Mesenchymal stem cell (in vitro differentiated cells and primary cell): ENCODE measurements around the gene TRIM50.

ENCODE experiments used
- DNase-seq: peaks from one replicate; pipeline ENCODE4 v3.0.0-alpha.2; 2013
- H2AFZ ChIP-seq: one replicate; pipeline ENCODE4 v1.6.1; 2013; ENCODE audit warnings: low read depth, mild to moderate bottlenecking, control low read depth, inconsistent platforms, low read length, moderate library complexity
- H2AK5ac ChIP-seq: 2 replicates; pipeline ENCODE4 v1.6.1; 2013; ENCODE audit warnings: low read length, moderate library complexity, mild to moderate bottlenecking, inconsistent platforms; ENCODE audit not compliant: severe bottlenecking
- H2BK120ac ChIP-seq: one replicate; pipeline ENCODE4 v1.6.1; 2013; ENCODE audit warnings: low read depth, mild to moderate bottlenecking, inconsistent platforms, low read length, moderate library complexity
- H2BK12ac ChIP-seq, 2 experiments: one replicate each; pipeline ENCODE4 v1.6.1; 2013; ENCODE audit warnings: inconsistent platforms in 2 of 2, low read length in 2 of 2, mild to moderate bottlenecking in 2 of 2, moderate library complexity in 2 of 2, control low read depth in 1 of 2
- H2BK15ac ChIP-seq: one replicate; pipeline ENCODE4 v1.6.1; 2013; ENCODE audit warnings: mild to moderate bottlenecking, low read depth, inconsistent platforms; ENCODE audit not compliant: poor library complexity, severe bottlenecking
- H2BK5ac ChIP-seq: 2 replicates; pipeline ENCODE4 v1.6.1; 2013; ENCODE audit warnings: low read depth, mild to moderate bottlenecking, low read length, control low read depth, inconsistent platforms; ENCODE audit not compliant: poor library complexity, severe bottlenecking
- H3K14ac ChIP-seq, 2 experiments: one replicate each; pipeline ENCODE4 v1.6.1; 2013; ENCODE audit warnings: inconsistent platforms in 2 of 2, low read length in 2 of 2, control low read depth in 1 of 2, mild to moderate bottlenecking in 1 of 2, moderate library complexity in 1 of 2
- H3K18ac ChIP-seq, 2 experiments: one replicate each; pipeline ENCODE4 v1.6.1; 2013; ENCODE audit warnings: inconsistent platforms in 2 of 2, low read length in 2 of 2, control low read depth in 1 of 2, low read depth in 1 of 2, mild to moderate bottlenecking in 1 of 2
- H3K23ac ChIP-seq, 2 experiments: one replicate each; pipeline ENCODE4 v1.6.1; 2013; ENCODE audit warnings: inconsistent platforms in 2 of 2, low read length in 2 of 2, mild to moderate bottlenecking in 2 of 2, moderate library complexity in 2 of 2, control low read depth in 1 of 2
- H3K27ac ChIP-seq: 2 replicates; pipeline ENCODE4 v1.5.1; 2013; ENCODE audit warnings: mild to moderate bottlenecking, moderate library complexity, low read length, control low read depth, inconsistent platforms; ENCODE audit not compliant: poor library complexity, severe bottlenecking
- H3K27me3 ChIP-seq, 2 experiments: 2 replicates each; pipeline versions ENCODE4 v1.6.1 to v1.7.0; 2013; ENCODE audit warnings: low read length in 2 of 2, mild to moderate bottlenecking in 2 of 2, moderate library complexity in 2 of 2, control low read depth in 1 of 2, inconsistent platforms in 1 of 2; ENCODE audit not compliant: control insufficient read depth in 1 of 2, insufficient read depth in 1 of 2
- H3K36me3 ChIP-seq, 2 experiments: 2 replicates each; pipeline versions ENCODE4 v1.6.1 to v1.7.0; 2013; ENCODE audit warnings: low read length in 2 of 2, control low read depth in 1 of 2, inconsistent platforms in 1 of 2, low read depth in 1 of 2, mild to moderate bottlenecking in 1 of 2; ENCODE audit not compliant: insufficient read depth in 2 of 2, control insufficient read depth in 1 of 2
- H3K4ac ChIP-seq, 2 experiments: one replicate each; pipeline ENCODE4 v1.6.1; 2013; ENCODE audit warnings: inconsistent platforms in 2 of 2, low read length in 2 of 2, mild to moderate bottlenecking in 2 of 2, moderate library complexity in 2 of 2, control low read depth in 1 of 2, low read depth in 1 of 2
- H3K4me1 ChIP-seq: 2 replicates; pipeline ENCODE4 v1.6.1; 2013; ENCODE audit warnings: low read depth, low read length, control low read depth; ENCODE audit not compliant: control insufficient read depth, insufficient read depth
- H3K4me2 ChIP-seq: 2 replicates; pipeline ENCODE4 v1.6.1; 2013; ENCODE audit warnings: low read length, mild to moderate bottlenecking, inconsistent platforms; ENCODE audit not compliant: poor library complexity, severe bottlenecking
- H3K4me3 ChIP-seq, 2 experiments: 2 replicates each; pipeline versions ENCODE4 v1.5.1 to v1.7.0; 2013; ENCODE audit warnings: low read length in 2 of 2, mild to moderate bottlenecking in 2 of 2, control low read depth in 1 of 2, low read depth in 1 of 2; ENCODE audit not compliant: insufficient read depth in 1 of 2
- H3K79me1 ChIP-seq: replicated peaks from 2 replicates; pipeline ENCODE4 v1.6.1; 2013; ENCODE audit warnings: mild to moderate bottlenecking, control low read depth, low read length, inconsistent platforms; ENCODE audit not compliant: poor library complexity, severe bottlenecking
- H3K9ac ChIP-seq: 2 replicates; pipeline ENCODE4 v1.7.0; 2013; ENCODE audit warnings: mild to moderate bottlenecking, low read length, moderate library complexity
- H3K9me3 ChIP-seq: 2 replicates; pipeline ENCODE4 v1.7.0; 2013; ENCODE audit warnings: mild to moderate bottlenecking, low read length; ENCODE audit not compliant: control insufficient read depth
- H4K8ac ChIP-seq: one replicate; pipeline ENCODE4 v1.6.1; 2013; ENCODE audit warnings: inconsistent platforms, mild to moderate bottlenecking, low read length, moderate library complexity
- H4K91ac ChIP-seq: one replicate; pipeline ENCODE4 v1.6.1; 2013; ENCODE audit warnings: mild to moderate bottlenecking, low read length, inconsistent platforms
- WGBS: methylation state at CpG from one replicate; pipeline ENCODE4 v1.1.7; 2013; ENCODE audit warnings: mixed read lengths; 5-methylcytosine and 5-hydroxymethylcytosine counted together

The TRIM50 gene

DNA sequence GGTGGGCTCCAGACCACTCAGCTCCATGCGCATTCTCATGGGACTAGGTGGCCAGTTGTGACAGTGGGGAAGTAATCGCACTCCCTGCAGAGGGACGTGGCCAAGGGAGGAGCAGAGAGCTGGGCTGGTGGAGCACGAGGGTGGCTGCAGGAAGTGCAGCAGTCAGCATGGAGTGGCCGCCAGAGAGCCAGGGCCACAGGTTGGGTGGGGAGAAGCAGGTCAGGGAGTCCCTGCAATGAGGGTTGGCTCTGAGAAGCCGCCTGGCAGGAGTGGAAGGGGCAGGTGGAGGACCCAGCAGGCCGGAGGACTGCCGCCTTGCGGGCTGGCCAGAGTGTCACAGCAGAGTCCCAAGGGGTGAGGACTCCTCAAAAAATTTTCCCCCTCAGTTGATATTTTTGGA lies 26.3 kb upstream of the TRIM50 start:
- Histone ChIP-seq H3K36me3 (no peaks in the 10 kb centered on the region), H3K4me1 (peaks cover 12% of the 10 kb centered on the region), H2AK5ac (no peak overlapping the region), H4K8ac (peak overlapping the region; percentile 1), H3K27me3 (peaks cover 0 to 57% of the 10 kb centered on the region in 2 experiments), H3K18ac (no peak overlapping the region), H2BK5ac (no peak overlapping the region), H3K4me2 (no peak overlapping the region), H3K9me3 (peaks cover 8% of the 10 kb centered on the region), H3K4me3 (no peak overlapping the region), H3K14ac (peak overlapping the region in 1 of 2 experiments; percentile 11), H3K9ac (no peak overlapping the region), H3K23ac (peak overlapping the region in 1 of 2 experiments; percentile 9), H2BK12ac (no peak overlapping the region), H2AFZ (no peak overlapping the region), H2BK15ac (no peak overlapping the region), H3K79me1 (no peaks in the 10 kb centered on the region), H3K27ac (no peak overlapping the region), H4K91ac (peak overlapping the region; percentile 14), H3K4ac (no peak overlapping the region), H2BK120ac (no peak overlapping the region)
- no peak for DNase-seq
- 84% methylated on average over 9 of the region's 9 CpGs for WGBS

DNA sequence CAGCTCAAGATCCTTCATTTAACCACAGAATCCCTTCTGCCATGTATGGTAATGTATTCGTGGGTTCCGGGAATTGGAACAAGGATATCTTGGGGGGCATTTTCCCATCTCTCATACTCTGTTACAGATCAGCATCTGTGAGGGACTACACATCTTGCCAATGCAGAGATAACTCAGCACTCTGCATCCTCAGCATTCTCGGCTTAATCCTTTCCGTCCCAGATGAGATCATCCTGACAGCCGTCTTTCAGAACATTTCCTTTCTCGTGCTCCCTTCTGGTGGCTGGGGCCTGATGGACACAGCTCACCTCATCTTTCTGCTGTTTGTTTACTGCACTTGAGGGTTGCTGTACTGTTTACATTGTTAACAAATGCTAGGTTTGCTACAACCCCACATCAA lies 25.4 kb upstream of the TRIM50 start:
- no peak overlapping the region for H3K14ac ChIP-seq
- H3K79me1 ChIP-seq = no peaks in the 10 kb centered on the region
- no peak overlapping the region for H2BK5ac ChIP-seq
- no peak overlapping the region for H4K91ac ChIP-seq
- H3K27me3 ChIP-seq = peaks cover 0 to 56% of the 10 kb centered on the region in 2 experiments
- H3K4me2 ChIP-seq = no peak overlapping the region
- H2BK12ac ChIP-seq = no peak overlapping the region
- H3K27ac ChIP-seq = no peak overlapping the region
- no peaks in the 10 kb centered on the region for H3K36me3 ChIP-seq
- H3K4ac ChIP-seq = no peak overlapping the region
- H4K8ac ChIP-seq = no peak overlapping the region
- H3K9me3 ChIP-seq = peaks cover 8% of the 10 kb centered on the region
- no peak overlapping the region for H3K23ac ChIP-seq
- no peak overlapping the region for H3K18ac ChIP-seq
- no peak overlapping the region for H2BK15ac ChIP-seq
- peak; percentile 25 for DNase-seq
- no peak overlapping the region for H2BK120ac ChIP-seq
- H2AFZ ChIP-seq = no peak overlapping the region
- WGBS = 66% methylated on average over 6 of the region's 6 CpGs
- no peak overlapping the region for H2AK5ac ChIP-seq
- H3K4me3 ChIP-seq = no peak overlapping the region
- no peak overlapping the region for H3K9ac ChIP-seq
- H3K4me1 ChIP-seq = peaks cover 9% of the 10 kb centered on the region

DNA sequence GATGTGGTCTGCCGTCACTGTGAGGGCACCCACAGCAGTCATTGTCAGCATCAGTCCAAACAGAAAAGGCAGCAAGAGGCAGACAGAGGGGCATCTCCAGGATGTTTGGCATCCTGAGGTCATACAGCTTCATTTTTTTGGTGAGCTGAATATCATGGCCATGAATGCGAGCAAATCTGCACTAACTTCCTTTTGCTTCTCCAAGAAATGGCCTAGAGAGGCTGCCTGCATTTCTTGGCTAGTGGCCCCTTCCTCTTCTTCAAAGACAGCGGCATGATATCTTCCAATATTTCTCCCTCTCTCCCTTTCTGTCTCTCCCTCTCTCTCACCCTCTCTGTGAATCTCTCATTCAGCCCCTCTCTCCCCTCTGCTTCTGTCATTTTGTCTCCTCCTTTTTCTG lies 24.9 kb upstream of the TRIM50 start:
- H4K8ac ChIP-seq = no peak overlapping the region
- no peak overlapping the region for H2BK120ac ChIP-seq
- no peak overlapping the region for H2BK15ac ChIP-seq
- no peak overlapping the region for H3K23ac ChIP-seq
- no peak overlapping the region for H2AK5ac ChIP-seq
- no peak for DNase-seq
- no peak overlapping the region for H2BK12ac ChIP-seq
- peaks cover 8% of the 10 kb centered on the region for H3K9me3 ChIP-seq
- WGBS = 97% methylated on average over 3 of the region's 3 CpGs
- no peaks in the 10 kb centered on the region for H3K36me3 ChIP-seq
- no peak overlapping the region for H3K27ac ChIP-seq
- H3K9ac ChIP-seq = no peak overlapping the region
- no peak overlapping the region for H3K14ac ChIP-seq
- no peaks in the 10 kb centered on the region for H3K79me1 ChIP-seq
- no peak overlapping the region for H3K4me2 ChIP-seq
- no peak overlapping the region for H2AFZ ChIP-seq
- peaks cover 5% of the 10 kb centered on the region for H3K4me1 ChIP-seq
- H2BK5ac ChIP-seq = no peak overlapping the region
- H3K4me3 ChIP-seq = no peak overlapping the region
- no peak overlapping the region for H3K18ac ChIP-seq
- peaks cover 0 to 56% of the 10 kb centered on the region in 2 experiments for H3K27me3 ChIP-seq
- no peak overlapping the region for H3K4ac ChIP-seq
- H4K91ac ChIP-seq = no peak overlapping the region

DNA sequence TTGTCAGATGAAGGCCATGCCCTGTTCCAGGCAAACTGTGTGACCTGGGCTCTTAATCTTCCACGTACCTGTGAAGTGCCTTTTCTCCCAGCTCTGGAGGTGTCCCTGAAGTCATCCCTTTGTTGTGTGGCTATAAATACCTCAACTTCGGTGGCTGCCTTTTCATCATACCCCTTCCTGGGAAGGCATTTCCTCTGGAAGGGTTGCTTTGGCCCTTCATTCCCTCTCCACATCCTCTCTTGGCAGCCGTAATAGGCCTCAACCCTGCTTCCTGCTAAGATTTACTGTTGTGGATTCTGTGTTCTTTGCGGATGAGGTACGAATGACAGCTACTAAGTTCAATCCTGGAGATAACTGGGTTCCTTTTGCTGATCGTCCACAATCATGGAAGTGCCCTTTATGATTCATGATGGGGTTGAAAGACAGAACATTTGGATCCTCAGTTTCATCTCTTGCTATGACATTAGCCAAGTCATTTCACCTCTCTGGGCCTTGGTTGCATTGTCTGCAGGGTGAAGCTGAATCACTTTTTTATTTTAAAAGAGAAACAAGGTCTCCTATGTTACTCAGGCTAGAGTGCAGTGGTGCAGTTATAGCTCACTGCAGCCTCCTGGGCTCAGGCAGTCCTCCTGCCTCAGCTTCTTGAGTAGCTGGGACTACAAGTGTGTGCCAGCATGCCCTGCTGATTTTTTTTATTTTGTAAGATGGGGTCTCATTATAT lies 23.7 kb upstream of the TRIM50 start:
- no peak overlapping the region for H2BK5ac ChIP-seq
- H2AFZ ChIP-seq = no peak overlapping the region
- no peaks in the 10 kb centered on the region for H3K36me3 ChIP-seq
- no peak overlapping the region for H3K4ac ChIP-seq
- H4K8ac ChIP-seq = no peak overlapping the region
- no peak overlapping the region for H3K4me3 ChIP-seq
- no peak overlapping the region for H3K9ac ChIP-seq
- peaks cover 4% of the 10 kb centered on the region for H3K4me1 ChIP-seq
- no peak overlapping the region for H2BK120ac ChIP-seq
- H3K27ac ChIP-seq = no peak overlapping the region
- no peak overlapping the region for H3K14ac ChIP-seq
- DNase-seq = no peak
- H2BK12ac ChIP-seq = no peak overlapping the region
- no peak overlapping the region for H3K18ac ChIP-seq
- no peaks in the 10 kb centered on the region for H3K79me1 ChIP-seq
- H2AK5ac ChIP-seq = no peak overlapping the region
- peaks cover 0 to 56% of the 10 kb centered on the region in 2 experiments for H3K27me3 ChIP-seq
- H4K91ac ChIP-seq = no peak overlapping the region
- peaks cover 8% of the 10 kb centered on the region for H3K9me3 ChIP-seq
- H3K4me2 ChIP-seq = no peak overlapping the region
- no peak overlapping the region for H2BK15ac ChIP-seq
- no peak overlapping the region for H3K23ac ChIP-seq
- WGBS = 68% methylated on average over 6 of the region's 6 CpGs
